GM12865 (cell line): ENCODE measurements around the gene PALLD.

Experiments used
- DNase-seq: peaks from one replicate; pipeline ENCODE4 v3.0.0; 2010; ENCODE audit warnings: low read depth
- H3K4me3 ChIP-seq: 2 replicates; pipeline ENCODE4 v1.5.1; 2011; ENCODE audit warnings: mild to moderate bottlenecking, low read depth, low read length, control low read depth
- CTCF ChIP-seq: IDR thresholded peaks from 2 replicates; pipeline ENCODE4 v1.5.1; 2011; ENCODE audit warnings: low read length, control low read depth, low read depth, inconsistent platforms; ENCODE audit not compliant: insufficient read depth; ENCODE audit errors: missing control alignments

PALLD gene

GRCh38 chr4:168615294-168616065, 118.6 kb downstream of the PALLD start:
- no peak overlapping the region for H3K4me3 ChIP-seq
- TF ChIP-seq CTCF, result no peak
- DNase-seq, result no peak

- TF ChIP-seq CTCF, result no peak
- DNase-seq, result no peak
- H3K4me3 ChIP-seq, result no peak overlapping the region
Observed at GRCh38 chr4:168618577-168619265, 121.9 kb downstream of the PALLD start.

- no peak for TF ChIP-seq CTCF
- DNase-seq, result no peak
- H3K4me3 ChIP-seq, result no peak overlapping the region
Observed at GRCh38 chr4:168619266-168619631, 122.4 kb downstream of the PALLD start.

- no peak for TF ChIP-seq CTCF
- DNase-seq, result no peak
Observed at GRCh38 chr4:168621806-168622589, 125.1 kb downstream of the PALLD start.

GRCh38 chr4:168622600-168622999, 125.7 kb downstream of the PALLD start:
- no peak for DNase-seq
- TF ChIP-seq CTCF, result no peak
- no peak overlapping the region for H3K4me3 ChIP-seq

More at GRCh38 chr4:168621806-168622589, 125.1 kb downstream of the PALLD start:
- no peak overlapping the region for H3K4me3 ChIP-seq

GRCh38 chr4:168623011-168623410, 126.2 kb downstream of the PALLD start:
- TF ChIP-seq CTCF, result no peak
- H3K4me3 ChIP-seq, result no peak overlapping the region
- no peak for DNase-seq
